GM12873 (cell line): Measurements from ENCODE around the gene KLK7.

Source experiments
- TF ChIP-seq, protein P1 (sequence below): IDR thresholded peaks from 2 replicates; pipeline ENCODE4 v1.5.1; 2012; ENCODE audit warnings: low read depth, mild to moderate bottlenecking, moderate library complexity, low read length, control low read depth; ENCODE audit not compliant: insufficient read depth; ENCODE audit errors: missing control alignments

The KLK7 gene

DNA sequence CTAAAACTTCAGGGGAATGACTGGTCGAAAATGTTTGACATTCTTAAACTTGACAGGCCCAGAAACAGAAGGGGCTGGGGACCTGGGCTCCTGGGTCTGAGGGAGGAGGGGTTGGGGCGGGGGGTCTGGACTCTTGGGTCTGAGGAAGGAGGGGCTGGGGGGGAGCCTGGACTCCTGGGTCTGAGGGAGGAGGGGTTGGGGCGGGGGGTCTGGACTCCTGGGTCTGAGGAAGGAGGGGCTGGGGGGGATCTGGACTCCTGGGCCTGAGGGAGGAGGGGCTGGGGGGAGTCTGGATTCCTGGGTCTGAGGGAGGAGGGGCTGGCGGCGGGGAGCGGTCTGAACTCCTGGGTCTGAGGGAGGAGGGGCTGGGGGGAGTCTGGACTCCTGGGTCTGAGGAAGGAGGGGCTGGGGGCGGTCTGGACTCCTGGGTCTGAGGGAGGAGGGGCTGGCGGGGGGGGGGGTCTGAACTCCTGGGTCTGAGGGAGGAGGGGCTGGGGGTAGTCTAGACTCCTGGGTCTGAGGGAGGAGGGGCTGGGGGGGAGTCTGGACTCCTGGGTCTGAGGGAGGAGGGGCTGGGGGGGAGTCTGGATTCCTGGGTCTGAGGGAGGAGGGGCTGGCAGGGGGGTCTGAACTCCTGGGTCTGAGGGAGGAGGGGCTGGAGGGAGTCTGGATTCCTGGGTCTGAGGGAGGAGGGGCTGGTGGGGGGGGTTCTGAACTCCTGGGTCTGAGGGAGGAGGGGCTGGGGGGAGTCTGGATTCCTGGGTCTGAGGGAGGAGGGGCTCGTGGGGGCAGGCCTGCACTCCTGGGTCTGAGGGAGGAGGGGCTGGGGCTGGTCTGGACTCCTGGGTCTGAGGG lies 8.8 kb downstream of the KLK7 start:
- TF ChIP-seq, protein P1, sequence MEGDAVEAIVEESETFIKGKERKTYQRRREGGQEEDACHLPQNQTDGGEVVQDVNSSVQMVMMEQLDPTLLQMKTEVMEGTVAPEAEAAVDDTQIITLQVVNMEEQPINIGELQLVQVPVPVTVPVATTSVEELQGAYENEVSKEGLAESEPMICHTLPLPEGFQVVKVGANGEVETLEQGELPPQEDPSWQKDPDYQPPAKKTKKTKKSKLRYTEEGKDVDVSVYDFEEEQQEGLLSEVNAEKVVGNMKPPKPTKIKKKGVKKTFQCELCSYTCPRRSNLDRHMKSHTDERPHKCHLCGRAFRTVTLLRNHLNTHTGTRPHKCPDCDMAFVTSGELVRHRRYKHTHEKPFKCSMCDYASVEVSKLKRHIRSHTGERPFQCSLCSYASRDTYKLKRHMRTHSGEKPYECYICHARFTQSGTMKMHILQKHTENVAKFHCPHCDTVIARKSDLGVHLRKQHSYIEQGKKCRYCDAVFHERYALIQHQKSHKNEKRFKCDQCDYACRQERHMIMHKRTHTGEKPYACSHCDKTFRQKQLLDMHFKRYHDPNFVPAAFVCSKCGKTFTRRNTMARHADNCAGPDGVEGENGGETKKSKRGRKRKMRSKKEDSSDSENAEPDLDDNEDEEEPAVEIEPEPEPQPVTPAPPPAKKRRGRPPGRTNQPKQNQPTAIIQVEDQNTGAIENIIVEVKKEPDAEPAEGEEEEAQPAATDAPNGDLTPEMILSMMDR = no peak

DNA sequence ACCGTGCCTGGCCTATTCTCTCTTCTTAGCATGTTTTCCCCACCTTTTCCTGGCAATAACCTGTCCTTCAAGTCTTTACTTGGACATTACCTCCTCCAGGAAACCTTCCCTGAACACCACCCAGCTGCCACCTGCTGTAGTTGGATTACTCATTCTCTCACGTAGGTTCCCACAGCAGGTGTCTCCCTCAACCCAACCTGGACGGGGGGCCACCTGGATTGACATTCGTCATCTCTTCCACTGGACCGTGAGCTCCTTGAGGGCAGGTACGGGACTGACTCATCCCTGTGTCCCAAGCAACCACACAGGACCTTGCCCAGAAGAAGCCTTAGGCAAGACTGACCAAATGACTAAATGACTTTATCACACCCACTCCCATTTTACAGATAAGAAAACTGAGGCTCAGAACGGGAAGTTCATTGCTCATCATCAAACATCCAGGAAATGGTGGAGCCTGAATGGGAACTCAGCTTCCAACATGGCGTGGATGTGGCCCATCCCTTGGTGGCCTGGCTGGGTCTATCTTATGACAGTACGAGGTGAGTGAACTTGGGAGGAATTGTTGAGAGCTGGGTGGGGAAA lies 10.8 kb downstream of the KLK7 start:
- TF ChIP-seq, protein P1 = no peak

DNA sequence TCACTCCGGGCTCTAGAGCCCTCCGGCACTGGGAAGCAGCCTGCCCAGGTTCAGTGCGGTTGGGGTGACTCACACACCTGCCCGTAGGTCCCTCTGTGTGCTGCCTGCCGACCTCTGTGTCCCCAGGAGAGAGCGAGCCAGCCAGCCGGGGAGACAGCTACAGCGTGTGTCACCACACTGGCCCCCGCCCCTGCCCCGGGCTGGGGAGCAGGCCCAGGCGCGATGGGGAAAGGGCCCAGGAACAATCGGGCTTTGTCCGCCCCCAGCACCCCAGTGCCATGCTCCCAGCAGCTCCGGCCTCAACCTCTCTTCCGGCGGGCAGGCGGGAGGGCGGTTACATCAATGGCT lies 14.3 kb downstream of the KLK7 start, which contains the start of gene KLK6:
Gene KLK6 (minus strand): TSS at position 179 of the 348 bp plus-strand sequence. CDS start 1,487 bp downstream, outside the sequence.
- TF ChIP-seq, protein P1 = no peak

DNA sequence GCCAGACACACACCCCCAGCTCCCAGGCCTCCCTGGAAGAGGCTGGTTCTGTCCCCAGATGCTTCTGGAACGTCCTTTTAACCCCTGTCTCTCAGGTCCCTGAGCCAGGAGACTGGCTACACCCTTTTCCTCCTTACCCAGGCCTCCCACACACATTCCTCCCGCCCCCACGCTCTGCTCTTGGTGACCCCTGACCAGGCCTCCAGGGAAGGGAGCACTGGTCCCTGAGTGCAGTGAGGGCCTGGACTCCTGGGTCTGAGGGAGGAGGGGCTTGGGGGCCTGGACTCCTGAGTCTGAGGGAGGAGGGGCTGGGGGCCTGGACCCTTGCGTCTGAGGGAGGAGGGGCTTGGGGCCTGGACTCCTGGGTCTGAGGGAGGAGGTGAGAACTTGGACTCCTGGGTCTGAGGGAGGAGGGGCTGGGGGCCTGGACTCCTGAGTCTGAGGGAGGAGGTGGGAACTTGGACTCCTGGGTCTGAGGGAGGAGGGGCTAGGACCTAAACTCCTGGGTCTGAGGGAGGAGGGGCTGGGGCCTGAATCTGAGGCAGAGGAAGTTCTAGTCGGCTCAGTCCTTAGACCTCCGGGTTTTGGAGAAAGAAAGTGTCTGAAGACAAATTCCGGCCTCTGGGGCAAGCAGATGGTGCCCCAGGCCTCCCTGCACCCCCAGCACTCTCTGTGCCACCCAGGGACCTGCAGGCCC lies 14.9 kb downstream of the KLK7 start:
- TF ChIP-seq, protein P1 = no peak

DNA sequence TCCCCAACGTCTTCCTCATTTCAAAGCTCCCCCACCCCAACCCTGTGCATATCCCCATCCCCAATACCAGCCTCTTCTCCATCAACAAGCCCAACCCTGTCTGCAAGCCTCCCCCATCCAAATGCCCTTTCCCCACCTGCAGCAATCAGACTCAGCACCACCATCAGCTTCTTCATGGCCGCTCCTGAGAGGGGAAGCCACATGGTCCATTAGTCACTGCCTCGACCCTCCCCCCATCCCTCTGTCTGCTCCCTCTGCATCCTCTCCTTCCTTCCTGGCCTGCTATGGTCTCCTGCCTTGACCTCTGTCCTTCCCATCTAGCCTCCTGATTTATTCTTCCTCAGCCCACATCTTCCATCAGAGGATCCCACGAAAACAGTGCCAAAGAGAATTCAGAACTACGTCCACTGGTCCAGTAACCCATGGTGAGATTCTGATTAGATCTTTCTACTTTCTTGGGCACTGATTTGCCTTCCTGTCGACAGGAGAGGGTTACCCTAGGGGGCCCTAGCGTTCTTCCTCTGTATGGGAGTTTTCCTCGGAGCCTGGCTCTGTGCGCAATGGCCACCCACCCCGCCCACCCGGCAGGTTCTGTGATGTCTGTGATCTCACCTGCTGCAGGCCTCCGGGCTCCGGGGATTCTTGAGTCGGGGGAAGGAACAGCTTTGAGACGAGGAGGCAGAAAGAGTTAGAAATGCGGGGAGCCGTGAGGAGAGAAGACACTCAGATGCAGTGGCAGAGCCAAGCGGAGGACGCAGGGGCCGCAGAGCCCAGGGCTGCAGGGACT lies 15.6 kb downstream of the KLK7 start:
- TF ChIP-seq, protein P1 = no peak

DNA sequence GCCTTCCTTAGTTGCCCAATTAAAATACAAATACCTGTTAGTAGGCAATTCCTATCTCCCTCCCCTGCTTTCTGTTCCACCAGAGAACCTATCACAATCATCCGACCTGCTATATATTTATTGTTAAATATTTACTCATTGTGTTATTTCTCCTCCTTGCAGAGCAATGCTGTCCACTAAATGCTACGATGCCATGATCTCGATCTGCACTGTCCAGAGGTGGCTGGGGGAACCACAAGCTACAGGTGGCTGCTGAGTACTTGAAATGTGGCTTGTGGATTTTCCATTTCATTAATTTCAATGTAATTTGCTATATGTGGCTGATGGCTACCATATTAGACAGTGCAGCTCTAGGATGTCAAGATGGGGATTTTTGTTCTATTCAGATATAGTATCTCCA lies 19.5 kb downstream of the KLK7 start:
- TF ChIP-seq, protein P1 = no peak

DNA sequence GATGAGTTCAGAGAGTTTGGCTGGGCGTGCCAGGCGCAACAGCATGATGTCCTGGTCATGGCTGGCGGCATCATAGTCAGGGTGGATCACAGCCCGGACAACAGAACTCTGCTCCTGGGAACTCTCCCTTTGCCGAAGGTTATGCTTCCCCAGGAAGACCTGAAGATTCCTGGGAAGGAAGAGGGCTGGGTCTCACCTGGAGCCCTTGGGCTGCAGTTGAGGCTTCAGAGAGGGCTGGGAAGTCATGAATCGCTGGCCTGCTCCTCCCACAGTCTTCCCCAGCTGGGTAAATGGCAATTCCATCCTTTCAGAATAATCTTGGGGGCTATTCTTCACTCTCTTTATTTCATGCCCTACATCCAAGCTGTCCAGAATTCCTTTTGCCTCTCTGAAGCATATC lies 20.3 kb downstream of the KLK7 start:
- TF ChIP-seq, protein P1 = no peak
